Islet precursor cell (in vitro differentiated cells): ENCODE data around the gene SLC9A9.

Source experiments
- DNase-seq: peaks from one replicate; pipeline ENCODE4 v3.0.0-alpha.2; 2018

SLC9A9 gene

GRCh38 chr3:143228405-143228804 lies 619.9 kb downstream of the SLC9A9 start:
- DNase-seq: no peak

GRCh38 chr3:143226678-143227291 lies 621.5 kb downstream of the SLC9A9 start:
- DNase-seq: no peak

GRCh38 chr3:143224716-143225115 lies 623.6 kb downstream of the SLC9A9 start:
- DNase-seq: no peak

GRCh38 chr3:143222981-143223380 lies 625.3 kb downstream of the SLC9A9 start:
- no peak for DNase-seq

- peak; percentile 85 for DNase-seq
Observed at GRCh38 chr3:143222505-143222904, 625.8 kb downstream of the SLC9A9 start.

GRCh38 chr3:143221446-143221845 lies 626.8 kb downstream of the SLC9A9 start:
- DNase-seq: no peak

- no peak for DNase-seq
Observed at GRCh38 chr3:143220741-143221140, 627.5 kb downstream of the SLC9A9 start.

- DNase-seq: no peak
Observed at GRCh38 chr3:143218166-143218835, 630.0 kb downstream of the SLC9A9 start.

- no peak for DNase-seq
Observed at GRCh38 chr3:143217283-143217682, 631.0 kb downstream of the SLC9A9 start.

GRCh38 chr3:143216709-143217182 lies 631.5 kb downstream of the SLC9A9 start:
- no peak for DNase-seq
